GM12864 (cell line): ENCODE results near the gene ADAM22.

Experiments
- DNase-seq: peaks from one replicate; pipeline ENCODE4 v3.0.0-alpha.2; 2011; ENCODE audit warnings: low read depth
- H3K4me3 ChIP-seq: 2 replicates; pipeline ENCODE4 v1.5.1; 2011; ENCODE audit warnings: mild to moderate bottlenecking, low read depth, low read length, control low read depth
- TF ChIP-seq, protein P1 (sequence below): IDR thresholded peaks from 2 replicates; pipeline ENCODE4 v1.5.1; 2011; ENCODE audit warnings: low read depth, mild to moderate bottlenecking, moderate library complexity, low read length, control low read depth, inconsistent platforms; ENCODE audit errors: missing control alignments

Gene ADAM22

DNA sequence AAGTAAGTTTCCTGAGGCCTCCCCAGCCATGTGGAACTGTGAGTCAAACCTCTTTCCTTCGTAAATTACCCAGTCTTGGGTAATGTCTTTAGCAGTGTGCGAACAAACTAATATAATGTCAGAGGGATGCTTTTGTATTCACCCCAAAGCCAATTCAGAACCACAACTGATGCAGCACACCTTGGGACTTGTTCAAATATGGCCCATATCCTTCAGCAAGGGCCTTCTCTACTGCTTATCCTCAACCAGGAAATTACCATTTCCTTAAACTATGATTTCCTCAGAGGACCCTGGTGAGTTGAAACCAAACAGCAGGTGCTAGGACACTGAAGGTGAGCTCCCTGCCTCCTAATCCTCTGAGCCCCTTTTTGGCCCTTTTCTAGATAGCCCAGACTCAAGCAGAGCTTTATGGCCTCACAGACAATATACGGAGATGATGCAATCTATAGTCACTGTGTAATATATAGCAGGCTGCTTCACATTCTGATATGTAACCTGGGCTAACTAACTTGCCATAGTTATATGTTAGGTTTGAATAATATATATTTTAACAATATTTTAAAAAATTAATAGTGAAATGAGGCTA lies 270.6 kb downstream of the ADAM22 start:
- no peak overlapping the region for H3K4me3 ChIP-seq
- TF ChIP-seq, protein P1, sequence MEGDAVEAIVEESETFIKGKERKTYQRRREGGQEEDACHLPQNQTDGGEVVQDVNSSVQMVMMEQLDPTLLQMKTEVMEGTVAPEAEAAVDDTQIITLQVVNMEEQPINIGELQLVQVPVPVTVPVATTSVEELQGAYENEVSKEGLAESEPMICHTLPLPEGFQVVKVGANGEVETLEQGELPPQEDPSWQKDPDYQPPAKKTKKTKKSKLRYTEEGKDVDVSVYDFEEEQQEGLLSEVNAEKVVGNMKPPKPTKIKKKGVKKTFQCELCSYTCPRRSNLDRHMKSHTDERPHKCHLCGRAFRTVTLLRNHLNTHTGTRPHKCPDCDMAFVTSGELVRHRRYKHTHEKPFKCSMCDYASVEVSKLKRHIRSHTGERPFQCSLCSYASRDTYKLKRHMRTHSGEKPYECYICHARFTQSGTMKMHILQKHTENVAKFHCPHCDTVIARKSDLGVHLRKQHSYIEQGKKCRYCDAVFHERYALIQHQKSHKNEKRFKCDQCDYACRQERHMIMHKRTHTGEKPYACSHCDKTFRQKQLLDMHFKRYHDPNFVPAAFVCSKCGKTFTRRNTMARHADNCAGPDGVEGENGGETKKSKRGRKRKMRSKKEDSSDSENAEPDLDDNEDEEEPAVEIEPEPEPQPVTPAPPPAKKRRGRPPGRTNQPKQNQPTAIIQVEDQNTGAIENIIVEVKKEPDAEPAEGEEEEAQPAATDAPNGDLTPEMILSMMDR: no peak
- no peak for DNase-seq

DNA sequence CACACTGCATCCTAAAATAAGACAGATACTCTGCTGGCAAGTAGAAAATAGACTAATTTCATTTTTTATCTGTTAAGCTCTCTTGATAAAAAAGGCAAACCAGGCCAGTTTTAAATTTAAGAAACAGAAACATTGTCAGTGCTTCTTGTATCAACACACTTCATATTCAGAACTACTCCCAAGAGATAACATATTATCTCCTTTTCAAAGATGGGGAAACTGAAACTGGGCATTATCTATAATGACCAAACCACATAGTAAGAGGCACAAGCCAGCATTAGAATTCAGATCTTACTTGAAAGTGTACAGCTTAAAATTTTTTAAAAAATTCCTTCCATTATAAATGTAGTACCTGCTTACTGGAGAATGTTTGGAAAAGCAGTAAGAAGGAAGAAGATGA lies 271.1 kb downstream of the ADAM22 start:
- H3K4me3 ChIP-seq: no peak overlapping the region
- TF ChIP-seq, protein P1: no peak

GRCh38 chr7:88206254-88206653 lies 272.2 kb downstream of the ADAM22 start:
- DNase-seq: no peak
- TF ChIP-seq, protein P1: no peak
- H3K4me3 ChIP-seq: no peak overlapping the region

More for the DNA sequence above, 271.1 kb downstream of the ADAM22 start:
- no peak for DNase-seq

GRCh38 chr7:88208521-88208920 lies 274.5 kb downstream of the ADAM22 start:
- TF ChIP-seq, protein P1: no peak
- DNase-seq: no peak
- no peak overlapping the region for H3K4me3 ChIP-seq

GRCh38 chr7:88212918-88213317 lies 278.9 kb downstream of the ADAM22 start:
- TF ChIP-seq, protein P1: no peak
- H3K4me3 ChIP-seq: no peak overlapping the region
- DNase-seq: no peak

- DNase-seq: no peak
- no peak overlapping the region for H3K4me3 ChIP-seq
- TF ChIP-seq, protein P1: no peak
These were observed 280.4 kb downstream of the ADAM22 start for GRCh38 chr7:88214456-88214855.

- DNase-seq: no peak
- no peak overlapping the region for H3K4me3 ChIP-seq
- TF ChIP-seq, protein P1: no peak
These were observed 281.2 kb downstream of the ADAM22 start for GRCh38 chr7:88215295-88215694.
